Stimulated activated CD4-positive, alpha-beta T cell treated with anti-CD3 and anti-CD28 coated beads, TNF-alpha, amount 100 ng/mL, for 1 hour (primary cell): Measurements from ENCODE around the gene PTCH1.

Experiments used
- DNase-seq, 3 donors: peaks; one replicate each; pipeline ENCODE4 v3.0.0-alpha.2; 2020; ENCODE audit warnings: low read depth in 3 of 3, low spot score in 1 of 3

Gene PTCH1

GRCh38 chr9:95465115-95465514 is 51.7 kb downstream of the PTCH1 start:
- DNase-seq = no peak

GRCh38 chr9:95463148-95464060 is 53.4 kb downstream of the PTCH1 start:
- DNase-seq = no peak

GRCh38 chr9:95462249-95463147 is 54.3 kb downstream of the PTCH1 start:
- peak; percentile 23 to 53 (median 51) for DNase-seq

GRCh38 chr9:95461448-95462248 is 55.1 kb downstream of the PTCH1 start:
- no peak for DNase-seq

- DNase-seq = no peak
Measured at GRCh38 chr9:95460518-95461164, 56.1 kb downstream of the PTCH1 start.

GRCh38 chr9:95459851-95460517 is 56.8 kb downstream of the PTCH1 start:
- DNase-seq = no peak

GRCh38 chr9:95459178-95459577 is 57.6 kb downstream of the PTCH1 start:
- DNase-seq = no peak

- no peak for DNase-seq
Measured at GRCh38 chr9:95458666-95459065, 58.1 kb downstream of the PTCH1 start.

GRCh38 chr9:95457769-95458168 is 59.0 kb downstream of the PTCH1 start:
- no peak for DNase-seq

- DNase-seq = no peak
Measured at GRCh38 chr9:95455714-95456113, 61.1 kb downstream of the PTCH1 start.

GRCh38 chr9:95452176-95452575 is 64.6 kb downstream of the PTCH1 start:
- no peak for DNase-seq

GRCh38 chr9:95451065-95451426 is 65.7 kb downstream of the PTCH1 start:
- DNase-seq = no peak

GRCh38 chr9:95450171-95451064 is 66.4 kb downstream of the PTCH1 start:
- DNase-seq = no peak

GRCh38 chr9:95449016-95449415 is 67.8 kb downstream of the PTCH1 start:
- no peak for DNase-seq

- DNase-seq = no peak
Measured at GRCh38 chr9:95447660-95448420, 68.9 kb downstream of the PTCH1 start.

GRCh38 chr9:95446984-95447383 is 69.8 kb downstream of the PTCH1 start:
- no peak for DNase-seq

GRCh38 chr9:95446259-95446658 is 70.5 kb downstream of the PTCH1 start:
- no peak for DNase-seq

GRCh38 chr9:95444160-95444559 is 72.6 kb downstream of the PTCH1 start:
- DNase-seq = no peak
